GM12878 (cell line): Measurements from ENCODE around the gene ELMO2. TPM values are rescaled to one million over a fixed set of nuclear protein-coding genes. Genes with fewer than 3 reads are reported as not detected.

ENCODE experiments used
- CEBPB ChIP-seq, 2 experiments: fragments of 150-350 bp in 1 of 2; IDR thresholded peaks; 2 replicates each; pipeline ENCODE4 v1.6.1; 2012 to 2014; ENCODE audit warnings: low read depth in 2 of 2, low read length in 2 of 2, borderline replicate concordance in 1 of 2, inconsistent platforms in 1 of 2
- CHD2 ChIP-seq: IDR thresholded peaks from 2 replicates; pipeline ENCODE4 v1.6.1; 2011; ENCODE audit warnings: low read depth, low read length, improper control_type of control experiment, borderline replicate concordance
- MEF2B ChIP-seq: fragments of 450-650 bp; IDR thresholded peaks from 2 replicates; pipeline ENCODE4 v1.6.1; 2018; ENCODE audit warnings: mild to moderate bottlenecking, moderate library complexity; ENCODE audit not compliant: partially characterized antibody, poor library complexity, severe bottlenecking
- MTA3 ChIP-seq: IDR thresholded peaks from 2 replicates; pipeline ENCODE4 v1.6.1; 2012; ENCODE audit warnings: low read length, inconsistent platforms, borderline replicate concordance
- NFYB ChIP-seq: IDR thresholded peaks from 2 replicates; pipeline ENCODE4 v1.6.1; 2011; ENCODE audit warnings: low read depth, mild to moderate bottlenecking, low read length, improper control_type of control experiment, moderate library complexity; ENCODE audit not compliant: insufficient read depth
- POU2F2 ChIP-seq: IDR thresholded peaks from 3 replicates; pipeline ENCODE4 v1.6.1; 2011; ENCODE audit warnings: low read depth, mild to moderate bottlenecking, low read length, borderline replicate concordance
- RCOR1 ChIP-seq: conservative IDR thresholded peaks from 2 replicates; pipeline ENCODE4 v1.6.1; 2012; ENCODE audit warnings: low read depth, low read length, improper control_type of control experiment
- polyA plus RNA-seq, 11 experiments: library from polyadenylated mRNA; depleted of rRNA in 4 of 11; unstranded in 6 of 11; stranded (reverse) in 5 of 11; fragments of >200 nt; fragmentation: Nextera tagmentation in 4 of 11; fragmentation: Illumina TruSeq in 1 of 11; extraction: Ambion mirVana in 4 of 11; extraction: Trizol in 1 of 11; gene quantifications; 1 replicate in 1 of 11; 2 replicates in 10 of 11; pipeline versions ENCODE4 v1.2.1 to v1.2.3, GENCODE V29; 2011 to 2016; ENCODE audit warnings: inconsistent platforms in 2 of 11, missing spikeins in 2 of 11, low read depth in 1 of 11
- total RNA-seq, 4 experiments: library from RNA; depleted of rRNA in 3 of 4; stranded (reverse); fragments of >200 nt in 3 of 4; fragmentation: Illumina TruSeq in 1 of 4; extraction: Trizol in 1 of 4; gene quantifications; 2 replicates each; pipeline versions ENCODE4 v1.2.1 to v1.2.3, GENCODE V29; 2013 to 2021
- TF ChIP-seq, protein P1 (sequence below): fragments of 150-350 bp; IDR thresholded peaks from 2 replicates; pipeline ENCODE4 v1.6.1; 2016; ENCODE audit warnings: low read depth, low read length
- TF ChIP-seq, protein P2 (sequence below): fragments of 450-650 bp; IDR thresholded peaks from 2 replicates; pipeline ENCODE4 v1.6.1; 2017; ENCODE audit warnings: antibody characterized with exemption, mild to moderate bottlenecking, moderate library complexity
- TF ChIP-seq, protein P3 (sequence below): fragments of 450-650 bp; IDR thresholded peaks from 2 replicates; pipeline ENCODE4 v1.6.1; 2017; ENCODE audit warnings: mild to moderate bottlenecking, moderate library complexity
- TF ChIP-seq, protein P4 (sequence below): fragments of 450-650 bp; IDR thresholded peaks from 2 replicates; pipeline ENCODE4 v1.6.1; 2018; ENCODE audit warnings: borderline replicate concordance, mild to moderate bottlenecking; ENCODE audit not compliant: partially characterized antibody

ELMO2 gene
- total and polyA plus RNA-seq, 10 of the 15 experiments (the other 5 are each of a cell fraction or from before 2014, with no cell fraction given): 14.2 to 40.2 (median 37.6) TPM

DNA sequence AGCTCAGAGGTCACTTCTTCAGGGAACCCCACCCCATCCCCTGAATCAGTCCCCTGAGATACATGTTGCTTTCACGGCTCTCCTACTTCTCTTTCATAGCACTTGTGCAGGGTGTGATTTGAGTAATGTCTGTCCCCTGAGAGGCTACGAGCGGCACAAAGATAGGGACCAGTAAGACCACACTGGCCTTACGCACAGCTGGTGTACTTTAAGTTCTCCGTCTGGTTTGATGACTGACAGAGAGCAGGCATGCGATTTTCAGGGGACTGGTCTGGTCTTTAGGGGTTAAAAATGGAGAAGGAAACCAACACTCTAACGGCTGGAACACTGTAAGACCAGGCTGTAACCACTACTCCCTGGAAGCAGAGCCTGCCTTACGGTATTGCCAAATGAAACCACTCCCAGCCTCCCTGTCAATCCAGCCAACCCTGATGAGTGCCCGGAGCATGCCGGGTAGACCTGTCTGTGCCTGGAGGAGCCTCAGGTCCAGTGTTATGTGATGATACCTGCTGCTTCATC lies 47.1 kb downstream of the ELMO2 start (continued):
- TF ChIP-seq, protein P1, sequence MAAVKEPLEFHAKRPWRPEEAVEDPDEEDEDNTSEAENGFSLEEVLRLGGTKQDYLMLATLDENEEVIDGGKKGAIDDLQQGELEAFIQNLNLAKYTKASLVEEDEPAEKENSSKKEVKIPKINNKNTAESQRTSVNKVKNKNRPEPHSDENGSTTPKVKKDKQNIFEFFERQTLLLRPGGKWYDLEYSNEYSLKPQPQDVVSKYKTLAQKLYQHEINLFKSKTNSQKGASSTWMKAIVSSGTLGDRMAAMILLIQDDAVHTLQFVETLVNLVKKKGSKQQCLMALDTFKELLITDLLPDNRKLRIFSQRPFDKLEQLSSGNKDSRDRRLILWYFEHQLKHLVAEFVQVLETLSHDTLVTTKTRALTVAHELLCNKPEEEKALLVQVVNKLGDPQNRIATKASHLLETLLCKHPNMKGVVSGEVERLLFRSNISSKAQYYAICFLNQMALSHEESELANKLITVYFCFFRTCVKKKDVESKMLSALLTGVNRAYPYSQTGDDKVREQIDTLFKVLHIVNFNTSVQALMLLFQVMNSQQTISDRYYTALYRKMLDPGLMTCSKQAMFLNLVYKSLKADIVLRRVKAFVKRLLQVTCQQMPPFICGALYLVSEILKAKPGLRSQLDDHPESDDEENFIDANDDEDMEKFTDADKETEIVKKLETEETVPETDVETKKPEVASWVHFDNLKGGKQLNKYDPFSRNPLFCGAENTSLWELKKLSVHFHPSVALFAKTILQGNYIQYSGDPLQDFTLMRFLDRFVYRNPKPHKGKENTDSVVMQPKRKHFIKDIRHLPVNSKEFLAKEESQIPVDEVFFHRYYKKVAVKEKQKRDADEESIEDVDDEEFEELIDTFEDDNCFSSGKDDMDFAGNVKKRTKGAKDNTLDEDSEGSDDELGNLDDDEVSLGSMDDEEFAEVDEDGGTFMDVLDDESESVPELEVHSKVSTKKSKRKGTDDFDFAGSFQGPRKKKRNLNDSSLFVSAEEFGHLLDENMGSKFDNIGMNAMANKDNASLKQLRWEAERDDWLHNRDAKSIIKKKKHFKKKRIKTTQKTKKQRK: no peak
- peak; percentile 98 for TF ChIP-seq MEF2B
- peak; percentile 42; the same call in 1 of the 2 replicates for TF ChIP-seq NFYB
- 0 out of 2 replicates have a peak, but pooled peaks have one; percentile 23 for TF ChIP-seq RCOR1
- TF ChIP-seq POU2F2: peak; percentile 72; the same call in 1 of the 3 replicates
- peak; percentile 51; the same call in 1 of the 2 replicates for TF ChIP-seq CHD2
- TF ChIP-seq CEBPB (IDR thresholded peaks at IDR 0.05; ENCODE audit: borderline replicate concordance in 1 of 2, low read depth in 2 of 2, low read length in 2 of 2): no peak
- TF ChIP-seq, protein P2, sequence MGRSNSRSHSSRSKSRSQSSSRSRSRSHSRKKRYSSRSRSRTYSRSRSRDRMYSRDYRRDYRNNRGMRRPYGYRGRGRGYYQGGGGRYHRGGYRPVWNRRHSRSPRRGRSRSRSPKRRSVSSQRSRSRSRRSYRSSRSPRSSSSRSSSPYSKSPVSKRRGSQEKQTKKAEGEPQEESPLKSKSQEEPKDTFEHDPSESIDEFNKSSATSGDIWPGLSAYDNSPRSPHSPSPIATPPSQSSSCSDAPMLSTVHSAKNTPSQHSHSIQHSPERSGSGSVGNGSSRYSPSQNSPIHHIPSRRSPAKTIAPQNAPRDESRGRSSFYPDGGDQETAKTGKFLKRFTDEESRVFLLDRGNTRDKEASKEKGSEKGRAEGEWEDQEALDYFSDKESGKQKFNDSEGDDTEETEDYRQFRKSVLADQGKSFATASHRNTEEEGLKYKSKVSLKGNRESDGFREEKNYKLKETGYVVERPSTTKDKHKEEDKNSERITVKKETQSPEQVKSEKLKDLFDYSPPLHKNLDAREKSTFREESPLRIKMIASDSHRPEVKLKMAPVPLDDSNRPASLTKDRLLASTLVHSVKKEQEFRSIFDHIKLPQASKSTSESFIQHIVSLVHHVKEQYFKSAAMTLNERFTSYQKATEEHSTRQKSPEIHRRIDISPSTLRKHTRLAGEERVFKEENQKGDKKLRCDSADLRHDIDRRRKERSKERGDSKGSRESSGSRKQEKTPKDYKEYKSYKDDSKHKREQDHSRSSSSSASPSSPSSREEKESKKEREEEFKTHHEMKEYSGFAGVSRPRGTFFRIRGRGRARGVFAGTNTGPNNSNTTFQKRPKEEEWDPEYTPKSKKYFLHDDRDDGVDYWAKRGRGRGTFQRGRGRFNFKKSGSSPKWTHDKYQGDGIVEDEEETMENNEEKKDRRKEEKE: no peak
- TF ChIP-seq, protein P3, sequence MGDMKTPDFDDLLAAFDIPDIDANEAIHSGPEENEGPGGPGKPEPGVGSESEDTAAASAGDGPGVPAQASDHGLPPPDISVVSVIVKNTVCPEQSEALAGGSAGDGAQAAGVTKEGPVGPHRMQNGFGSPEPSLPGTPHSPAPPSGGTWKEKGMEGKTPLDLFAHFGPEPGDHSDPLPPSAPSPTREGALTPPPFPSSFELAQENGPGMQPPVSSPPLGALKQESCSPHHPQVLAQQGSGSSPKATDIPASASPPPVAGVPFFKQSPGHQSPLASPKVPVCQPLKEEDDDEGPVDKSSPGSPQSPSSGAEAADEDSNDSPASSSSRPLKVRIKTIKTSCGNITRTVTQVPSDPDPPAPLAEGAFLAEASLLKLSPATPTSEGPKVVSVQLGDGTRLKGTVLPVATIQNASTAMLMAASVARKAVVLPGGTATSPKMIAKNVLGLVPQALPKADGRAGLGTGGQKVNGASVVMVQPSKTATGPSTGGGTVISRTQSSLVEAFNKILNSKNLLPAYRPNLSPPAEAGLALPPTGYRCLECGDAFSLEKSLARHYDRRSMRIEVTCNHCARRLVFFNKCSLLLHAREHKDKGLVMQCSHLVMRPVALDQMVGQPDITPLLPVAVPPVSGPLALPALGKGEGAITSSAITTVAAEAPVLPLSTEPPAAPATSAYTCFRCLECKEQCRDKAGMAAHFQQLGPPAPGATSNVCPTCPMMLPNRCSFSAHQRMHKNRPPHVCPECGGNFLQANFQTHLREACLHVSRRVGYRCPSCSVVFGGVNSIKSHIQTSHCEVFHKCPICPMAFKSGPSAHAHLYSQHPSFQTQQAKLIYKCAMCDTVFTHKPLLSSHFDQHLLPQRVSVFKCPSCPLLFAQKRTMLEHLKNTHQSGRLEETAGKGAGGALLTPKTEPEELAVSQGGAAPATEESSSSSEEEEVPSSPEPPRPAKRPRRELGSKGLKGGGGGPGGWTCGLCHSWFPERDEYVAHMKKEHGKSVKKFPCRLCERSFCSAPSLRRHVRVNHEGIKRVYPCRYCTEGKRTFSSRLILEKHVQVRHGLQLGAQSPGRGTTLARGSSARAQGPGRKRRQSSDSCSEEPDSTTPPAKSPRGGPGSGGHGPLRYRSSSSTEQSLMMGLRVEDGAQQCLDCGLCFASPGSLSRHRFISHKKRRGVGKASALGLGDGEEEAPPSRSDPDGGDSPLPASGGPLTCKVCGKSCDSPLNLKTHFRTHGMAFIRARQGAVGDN: peak; percentile 47; the same call in 1 of the 2 replicates
- TF ChIP-seq, protein P4, sequence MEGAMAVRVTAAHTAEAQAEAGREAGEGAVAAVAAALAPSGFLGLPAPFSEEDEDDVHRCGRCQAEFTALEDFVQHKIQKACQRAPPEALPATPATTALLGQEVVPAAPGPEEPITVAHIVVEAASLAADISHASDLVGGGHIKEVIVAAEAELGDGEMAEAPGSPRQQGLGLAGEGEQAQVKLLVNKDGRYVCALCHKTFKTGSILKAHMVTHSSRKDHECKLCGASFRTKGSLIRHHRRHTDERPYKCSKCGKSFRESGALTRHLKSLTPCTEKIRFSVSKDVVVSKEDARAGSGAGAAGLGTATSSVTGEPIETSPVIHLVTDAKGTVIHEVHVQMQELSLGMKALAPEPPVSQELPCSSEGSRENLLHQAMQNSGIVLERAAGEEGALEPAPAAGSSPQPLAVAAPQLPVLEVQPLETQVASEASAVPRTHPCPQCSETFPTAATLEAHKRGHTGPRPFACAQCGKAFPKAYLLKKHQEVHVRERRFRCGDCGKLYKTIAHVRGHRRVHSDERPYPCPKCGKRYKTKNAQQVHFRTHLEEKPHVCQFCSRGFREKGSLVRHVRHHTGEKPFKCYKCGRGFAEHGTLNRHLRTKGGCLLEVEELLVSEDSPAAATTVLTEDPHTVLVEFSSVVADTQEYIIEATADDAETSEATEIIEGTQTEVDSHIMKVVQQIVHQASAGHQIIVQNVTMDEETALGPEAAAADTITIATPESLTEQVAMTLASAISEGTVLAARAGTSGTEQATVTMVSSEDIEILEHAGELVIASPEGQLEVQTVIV: no peak
- peak; percentile 97 for TF ChIP-seq MTA3
